Stimulated activated CD8-positive, alpha-beta memory T cell treated with anti-CD3 and anti-CD28 coated beads, Interleukin-2, amount 100 ng/mL, for 1 hour (primary cell): Measurements from ENCODE around the gene CACNA1H.
"Not testable (repeated sequence)": the region's sequence is repeated elsewhere in the genome, so short reads cannot be mapped to it uniquely, and the experiment has no call there.

Experiments
- DNase-seq, 2 donors: peaks; one replicate each; pipeline ENCODE4 v3.0.0-alpha.2; 2020; ENCODE audit warnings: low read depth in 2 of 2

CACNA1H gene

DNA sequence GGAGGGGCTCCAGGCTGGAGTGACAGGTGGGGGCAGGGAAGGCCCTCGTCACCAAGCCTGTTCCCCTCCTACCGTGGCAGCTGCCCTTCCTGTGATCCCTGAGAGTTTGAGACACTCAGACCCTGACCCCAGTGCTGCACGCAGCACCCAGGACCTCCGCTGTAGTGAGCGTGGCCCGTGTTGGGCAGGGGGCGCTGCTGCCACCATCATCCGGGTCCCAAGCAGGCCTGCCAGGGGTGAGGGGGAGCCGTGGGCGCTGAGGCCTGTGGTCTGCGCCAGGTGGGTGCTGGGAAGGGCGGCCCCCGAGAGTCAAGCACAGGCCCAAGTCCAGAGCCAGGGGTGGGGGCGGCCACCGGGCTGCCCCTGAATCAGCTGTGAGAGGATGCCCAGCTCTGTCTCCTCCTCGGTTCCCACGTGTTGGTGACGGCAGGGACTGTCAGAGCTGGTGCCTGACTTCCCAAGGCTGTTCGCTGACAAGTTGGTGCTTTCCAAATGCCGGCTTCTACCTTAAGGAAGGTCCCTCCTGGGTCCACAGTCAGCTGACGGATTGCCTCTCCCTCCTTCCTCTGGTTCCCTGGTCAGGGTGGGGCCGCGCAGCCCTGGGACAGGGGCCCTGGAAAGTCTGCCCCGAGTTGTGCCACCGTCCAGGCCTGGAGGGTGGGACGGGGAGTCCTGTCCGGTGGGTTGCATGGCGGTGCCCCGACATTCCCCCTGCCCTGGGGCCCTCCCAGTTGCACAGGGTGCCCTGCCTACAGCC is 41.1 kb downstream of the CACNA1H start:
- no peak for DNase-seq

DNA sequence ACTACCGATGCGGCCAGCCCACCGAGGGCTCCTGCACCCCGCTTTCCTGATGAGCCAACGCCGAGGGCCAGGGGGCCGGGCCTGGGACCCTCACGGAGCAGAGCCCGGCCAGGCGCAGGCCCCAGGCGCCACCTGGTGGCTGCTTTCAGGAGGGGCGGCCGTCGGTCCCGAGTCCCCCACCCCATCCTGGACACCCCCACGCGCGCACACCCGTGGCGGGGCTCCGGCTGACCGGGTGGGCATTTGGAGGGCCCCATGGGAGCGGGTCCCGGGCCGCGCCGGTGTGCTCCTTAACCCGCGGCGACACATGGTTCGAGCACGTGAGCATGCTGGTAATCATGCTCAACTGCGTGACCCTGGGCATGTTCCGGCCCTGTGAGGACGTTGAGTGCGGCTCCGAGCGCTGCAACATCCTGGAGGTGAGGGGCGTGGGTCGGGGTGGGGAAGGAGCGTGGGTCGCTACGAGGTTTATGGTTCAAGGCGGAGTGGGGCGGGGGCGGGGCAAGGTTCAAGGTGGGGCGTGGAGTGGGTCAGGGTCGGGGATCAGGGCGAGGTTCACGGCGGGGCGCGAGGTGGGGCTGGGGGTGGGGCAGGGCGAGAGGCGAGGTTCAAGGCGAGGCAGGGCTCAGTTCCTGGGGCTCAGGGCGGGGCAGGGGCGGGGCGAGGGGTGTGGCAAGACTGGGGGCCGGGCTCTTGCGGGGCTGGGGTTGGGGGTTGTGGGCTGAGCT is 41.9 kb downstream of the CACNA1H start:
- no peak for DNase-seq

GRCh38 chr16:1195393-1195666 is 42.4 kb downstream of the CACNA1H start:
- no peak for DNase-seq

GRCh38 chr16:1196494-1196893 is 43.6 kb downstream of the CACNA1H start:
- DNase-seq: no peak

GRCh38 chr16:1197237-1197866 is 44.4 kb downstream of the CACNA1H start:
- DNase-seq: no peak

DNA sequence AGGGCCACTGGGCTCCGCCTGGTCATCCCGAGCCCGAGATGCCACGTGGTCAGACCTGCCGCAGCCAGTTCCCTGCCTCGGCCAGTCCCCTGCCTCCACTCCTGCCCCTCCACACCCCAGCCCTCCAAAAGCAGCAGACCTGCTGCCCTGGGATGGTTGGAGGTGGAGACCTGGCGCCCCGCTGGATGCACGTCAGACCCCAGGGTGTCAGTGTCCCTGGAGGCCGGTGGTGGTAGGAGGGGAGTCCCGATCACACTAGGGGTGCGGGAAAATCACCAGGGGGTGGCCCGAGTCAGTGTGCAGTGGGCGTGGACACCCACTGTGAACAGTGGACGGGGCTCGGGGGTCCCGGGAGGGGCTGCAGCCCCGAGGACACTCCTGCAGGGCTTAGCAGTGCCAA is 45.3 kb downstream of the CACNA1H start:
- no peak for DNase-seq

- DNase-seq: not testable (repeated sequence)
Observed at GRCh38 chr16:1198671-1199346, 45.9 kb downstream of the CACNA1H start.

DNA sequence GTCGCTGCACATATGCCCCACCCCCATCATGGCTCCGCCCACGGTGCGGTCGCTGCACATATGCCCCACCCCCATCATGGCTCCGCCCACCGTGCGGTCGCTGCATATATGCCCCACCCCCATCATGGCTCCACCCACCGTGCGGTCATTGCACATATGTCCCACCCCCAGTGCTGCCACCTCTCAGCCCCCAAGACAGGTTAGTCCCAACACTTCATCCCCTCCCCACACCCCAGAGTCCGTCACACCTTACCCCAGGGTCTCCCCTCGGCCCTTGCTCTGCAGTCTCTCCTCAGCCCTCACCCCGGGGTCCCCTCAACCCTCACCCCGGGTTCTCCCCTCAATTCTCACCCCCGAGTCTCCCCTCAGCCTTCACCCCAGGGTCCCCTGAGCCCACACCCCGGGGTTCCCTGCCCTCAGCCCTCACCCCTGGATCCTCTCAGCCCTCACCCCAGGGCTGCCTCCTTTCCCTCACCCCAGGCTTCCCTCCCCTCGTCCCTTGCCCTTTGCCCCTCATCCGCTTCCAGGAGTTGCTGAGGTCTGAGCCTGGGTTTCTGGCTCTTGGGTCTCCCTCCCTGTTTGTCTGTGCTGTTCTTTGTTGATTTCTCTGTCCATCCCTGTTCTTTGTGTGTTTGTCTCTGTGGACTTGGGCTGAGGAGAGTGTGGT is 46.6 kb downstream of the CACNA1H start:
- no peak for DNase-seq

DNA sequence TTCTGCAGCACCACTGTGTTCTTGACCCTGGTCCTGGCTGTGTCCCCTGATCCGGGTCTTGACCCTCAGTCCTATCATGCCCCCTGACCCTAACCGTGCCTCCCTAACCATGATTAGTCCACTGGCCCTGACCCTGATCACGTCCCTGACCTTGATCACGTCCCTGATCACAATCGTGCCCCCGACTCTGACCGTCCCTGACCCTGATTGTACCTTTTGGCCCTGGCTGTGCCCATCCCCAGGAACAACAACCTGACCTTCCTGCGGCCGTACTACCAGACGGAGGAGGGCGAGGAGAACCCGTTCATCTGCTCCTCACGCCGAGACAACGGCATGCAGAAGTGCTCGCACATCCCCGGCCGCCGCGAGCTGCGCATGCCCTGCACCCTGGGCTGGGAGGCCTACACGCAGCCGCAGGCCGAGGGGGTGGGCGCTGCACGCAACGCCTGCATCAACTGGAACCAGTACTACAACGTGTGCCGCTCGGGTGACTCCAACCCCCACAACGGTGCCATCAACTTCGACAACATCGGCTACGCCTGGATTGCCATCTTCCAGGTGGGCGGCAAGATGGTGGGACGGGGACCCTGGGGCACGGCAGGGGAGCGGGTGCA is 47.2 kb downstream of the CACNA1H start:
- DNase-seq: no peak

DNA sequence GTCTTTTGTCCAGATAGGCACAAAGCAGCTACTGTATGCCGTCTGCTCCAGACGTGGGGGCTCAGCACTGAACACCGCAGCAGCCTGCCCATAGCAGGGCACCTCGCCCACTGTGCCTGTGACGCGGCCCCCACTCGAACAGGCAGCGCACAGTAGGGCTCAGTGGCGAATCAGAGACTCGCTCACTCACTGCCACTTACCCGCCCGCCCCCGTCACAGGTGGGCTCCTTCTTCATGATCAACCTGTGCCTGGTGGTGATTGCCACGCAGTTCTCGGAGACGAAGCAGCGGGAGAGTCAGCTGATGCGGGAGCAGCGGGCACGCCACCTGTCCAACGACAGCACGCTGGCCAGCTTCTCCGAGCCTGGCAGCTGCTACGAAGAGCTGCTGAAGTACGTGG is 48.5 kb downstream of the CACNA1H start:
- DNase-seq: no peak

GRCh38 chr16:1202274-1202673 is 49.4 kb downstream of the CACNA1H start:
- no peak for DNase-seq

DNA sequence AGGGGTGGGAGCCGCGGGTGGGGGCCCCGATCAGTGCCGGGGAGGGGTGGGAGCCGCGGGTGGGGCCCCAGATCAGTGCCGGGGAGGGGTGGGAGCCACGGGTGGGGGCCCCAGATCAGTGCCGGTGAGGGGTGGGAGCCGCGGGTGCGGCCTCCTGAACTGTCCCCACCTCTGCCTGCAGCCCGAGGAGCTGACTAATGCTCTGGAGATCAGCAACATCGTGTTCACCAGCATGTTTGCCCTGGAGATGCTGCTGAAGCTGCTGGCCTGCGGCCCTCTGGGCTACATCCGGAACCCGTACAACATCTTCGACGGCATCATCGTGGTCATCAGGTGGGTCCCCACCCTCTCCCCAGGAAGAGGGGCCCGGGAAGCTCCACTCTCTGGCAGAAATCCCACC is 52.0 kb downstream of the CACNA1H start:
- DNase-seq: no peak

DNA sequence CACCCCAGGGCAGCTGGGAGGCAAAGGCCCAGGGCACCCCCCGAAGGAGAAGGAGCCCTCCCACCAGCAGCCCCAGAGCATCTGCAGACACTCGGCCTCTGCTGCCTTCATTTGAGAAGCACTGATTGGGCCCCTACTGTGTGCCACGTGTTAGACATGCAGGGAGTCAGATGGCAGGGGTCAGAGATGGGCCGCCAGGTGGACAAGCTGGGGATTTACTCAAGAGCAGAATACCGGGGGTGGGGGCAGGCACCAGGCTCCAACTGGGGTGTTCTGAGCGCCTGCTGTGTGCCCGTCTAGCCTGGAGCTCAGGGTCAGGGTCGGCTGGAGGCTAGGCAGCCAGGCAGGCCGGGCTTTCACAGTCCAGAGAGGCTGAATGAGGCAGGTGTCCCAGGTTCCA is 53.4 kb downstream of the CACNA1H start:
- DNase-seq: no peak

DNA sequence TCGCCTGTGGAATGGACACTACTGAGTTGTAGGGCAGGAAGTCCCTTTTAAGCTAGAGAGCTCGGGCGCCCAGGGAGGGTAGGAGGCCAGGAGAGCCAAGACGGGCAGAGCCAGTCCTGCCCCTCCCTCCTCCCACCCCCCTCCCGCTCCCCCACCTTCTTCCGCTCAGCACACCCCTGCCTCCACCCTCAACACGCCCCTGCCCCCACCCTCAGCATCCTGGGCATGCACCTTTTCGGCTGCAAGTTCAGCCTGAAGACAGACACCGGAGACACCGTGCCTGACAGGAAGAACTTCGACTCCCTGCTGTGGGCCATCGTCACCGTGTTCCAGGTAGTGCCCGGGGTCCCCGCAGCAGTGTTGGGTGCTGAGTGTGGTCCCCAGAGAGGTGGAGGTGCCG is 53.9 kb downstream of the CACNA1H start:
- DNase-seq: no peak

- no peak for DNase-seq
Observed at GRCh38 chr16:1208239-1208830, 55.4 kb downstream of the CACNA1H start.

GRCh38 chr16:1209081-1209480 is 56.2 kb downstream of the CACNA1H start:
- DNase-seq: no peak

DNA sequence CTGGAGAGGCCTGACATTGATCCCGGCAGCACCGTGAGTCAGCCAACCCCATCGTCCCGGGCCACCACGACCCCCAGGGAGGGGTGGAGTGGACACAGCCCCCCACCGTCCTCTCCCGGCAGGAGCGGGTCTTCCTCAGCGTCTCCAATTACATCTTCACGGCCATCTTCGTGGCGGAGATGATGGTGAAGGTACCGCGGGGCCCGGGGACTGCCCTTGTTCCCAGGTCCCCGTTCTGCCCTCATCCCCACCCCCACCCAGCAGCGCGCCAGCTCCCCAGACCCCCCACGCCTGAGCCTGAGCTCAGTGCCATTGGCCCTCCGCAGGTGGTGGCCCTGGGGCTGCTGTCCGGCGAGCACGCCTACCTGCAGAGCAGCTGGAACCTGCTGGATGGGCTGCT is 57.6 kb downstream of the CACNA1H start:
- DNase-seq: no peak

DNA sequence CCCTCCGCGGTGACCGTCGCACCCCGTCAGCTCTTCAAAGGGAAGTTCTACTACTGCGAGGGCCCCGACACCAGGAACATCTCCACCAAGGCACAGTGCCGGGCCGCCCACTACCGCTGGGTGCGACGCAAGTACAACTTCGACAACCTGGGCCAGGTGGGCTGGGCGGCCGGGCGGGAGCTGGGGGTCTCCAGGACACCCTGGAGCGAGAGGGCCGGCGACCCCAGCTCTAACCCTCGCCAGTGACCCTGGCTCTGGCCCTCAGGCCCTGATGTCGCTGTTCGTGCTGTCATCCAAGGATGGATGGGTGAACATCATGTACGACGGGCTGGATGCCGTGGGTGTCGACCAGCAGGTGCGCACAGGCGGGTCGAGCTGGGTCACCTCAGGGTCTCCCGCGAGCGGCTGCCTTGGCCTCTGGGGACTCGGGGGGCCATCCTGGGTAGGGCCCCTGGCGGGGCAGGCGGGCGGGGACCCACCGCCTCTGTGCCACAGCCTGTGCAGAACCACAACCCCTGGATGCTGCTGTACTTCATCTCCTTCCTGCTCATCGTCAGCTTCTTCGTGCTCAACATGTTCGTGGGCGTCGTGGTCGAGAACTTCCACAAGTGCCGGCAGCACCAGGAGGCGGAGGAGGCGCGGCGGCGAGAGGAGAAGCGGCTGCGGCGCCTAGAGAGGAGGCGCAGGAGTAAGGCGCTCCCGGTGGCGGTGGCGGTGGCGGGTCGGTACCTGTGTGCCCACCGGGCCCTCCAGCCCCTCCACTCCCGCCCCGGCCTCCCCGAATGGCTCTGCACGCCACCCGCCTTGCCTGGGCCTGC is 58.8 kb downstream of the CACNA1H start:
- DNase-seq: no peak

DNA sequence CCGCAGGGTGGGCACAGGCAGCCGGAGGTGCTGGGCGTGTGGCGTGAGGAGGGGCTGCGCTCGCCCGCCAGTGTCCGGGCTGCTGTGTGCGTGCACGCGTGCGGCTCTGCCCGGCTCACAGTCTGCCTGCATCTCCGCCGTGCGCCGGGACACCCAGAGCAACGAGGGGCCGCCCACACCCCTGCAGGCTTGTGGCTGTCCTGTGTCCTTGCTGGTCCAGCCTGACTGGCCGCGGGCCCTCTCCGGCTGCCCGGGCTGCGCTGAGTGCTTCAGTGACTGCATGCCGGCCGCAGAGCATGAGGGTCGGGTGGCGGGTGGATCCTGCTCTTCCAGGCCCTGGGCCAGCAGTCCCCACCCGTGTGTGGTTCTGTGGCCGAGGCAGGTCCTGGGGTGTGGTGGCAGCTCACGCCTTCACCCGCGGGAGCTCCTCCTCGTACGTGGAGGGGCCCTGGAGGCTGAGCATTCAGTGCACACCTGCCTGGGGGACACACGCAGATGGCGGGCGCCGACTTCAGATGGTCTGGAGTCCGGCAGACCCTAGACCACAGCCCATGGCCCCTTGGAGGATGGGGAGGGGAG is 59.8 kb downstream of the CACNA1H start:
- no peak for DNase-seq

- DNase-seq: no peak
Observed at GRCh38 chr16:1213231-1213630, 60.3 kb downstream of the CACNA1H start.
